HepG2 (cell line): Measurements from ENCODE around the gene CLIC1. TPM values are rescaled to one million over a fixed set of nuclear protein-coding genes. Genes with fewer than 3 reads are reported as not detected.
A peak's percentile ranks its signal among the peaks of the same experiment; 100 is the strongest.

ENCODE experiments used
- CHD4 ChIP-seq: fragments of 200-600 bp; sonication (generic); IDR thresholded peaks from 2 replicates; pipeline ENCODE4 v1.7.0; 2017; ENCODE audit warnings: mild to moderate bottlenecking, low read length, borderline replicate concordance
- ELF4 ChIP-seq: sonication (generic); formaldehyde crosslinking; IDR thresholded peaks from 2 replicates; pipeline ENCODE4 v1.5.0; 2020; ENCODE audit warnings: missing genetic modification reagents, mild to moderate bottlenecking, moderate library complexity, borderline replicate concordance
- GFI1 ChIP-seq: sonication (generic); formaldehyde crosslinking; IDR thresholded peaks from 2 replicates; pipeline ENCODE4 v1.5.0; 2020; ENCODE audit warnings: missing genetic modification reagents, mild to moderate bottlenecking, borderline replicate concordance
- HBP1 ChIP-seq: IDR thresholded peaks from 2 replicates; pipeline ENCODE4 v1.6.1; 2016; ENCODE audit warnings: low read depth, control low read depth
- HOXD1 ChIP-seq: sonication (generic); formaldehyde crosslinking; IDR thresholded peaks from 2 replicates; pipeline ENCODE4 v1.5.0; 2020; ENCODE audit warnings: missing genetic modification reagents
- MEF2D ChIP-seq: sonication (generic); formaldehyde crosslinking; IDR thresholded peaks from 2 replicates; pipeline ENCODE4 v1.5.1; 2020; ENCODE audit warnings: mild to moderate bottlenecking, missing genetic modification reagents
- RBM39 ChIP-seq: fragments of 200-400 bp; formaldehyde crosslinking; IDR thresholded peaks from one replicate; pipeline ENCODE4 v1.6.1; 2018; ENCODE audit warnings: antibody characterized with exemption, mild to moderate bottlenecking, low read depth, low read length; ENCODE audit not compliant: poor library complexity, severe bottlenecking
- REPIN1 ChIP-seq: sonication (generic); formaldehyde crosslinking; IDR thresholded peaks from 2 replicates; pipeline ENCODE4 v1.8.0; 2022; ENCODE audit warnings: missing genetic modification reagents, low read depth, mild to moderate bottlenecking, borderline replicate concordance
- SIN3B ChIP-seq: fragments of 150-350 bp; IDR thresholded peaks from 2 replicates; pipeline ENCODE4 v1.6.1; 2014; ENCODE audit warnings: low read length
- SKIL ChIP-seq: sonication (generic); formaldehyde crosslinking; IDR thresholded peaks from 2 replicates; pipeline ENCODE4 v1.8.0; 2022; ENCODE audit warnings: missing genetic modification reagents, mild to moderate bottlenecking, moderate library complexity, borderline replicate concordance
- TRAFD1 ChIP-seq: sonication (generic); formaldehyde crosslinking; IDR thresholded peaks from 2 replicates; pipeline ENCODE4 v1.5.1; 2020; ENCODE audit warnings: missing genetic modification reagents, mild to moderate bottlenecking, borderline replicate concordance
- ZNF136 ChIP-seq: sonication (generic); formaldehyde crosslinking; IDR thresholded peaks from 2 replicates; pipeline ENCODE4 v1.8.1; 2022; ENCODE audit warnings: low read depth, mild to moderate bottlenecking, moderate library complexity, missing genetic modification reagents
- ZNF503 ChIP-seq: sonication (generic); formaldehyde crosslinking; IDR thresholded peaks from 2 replicates; pipeline ENCODE4 v1.4.0; 2020; ENCODE audit warnings: missing genetic modification reagents
- ZNF552 ChIP-seq: sonication (generic); formaldehyde crosslinking; IDR thresholded peaks from 2 replicates; pipeline ENCODE4 v1.9.0; 2022; ENCODE audit warnings: missing genetic modification reagents, mild to moderate bottlenecking, borderline replicate concordance
- ZNF616 ChIP-seq: sonication (generic); formaldehyde crosslinking; IDR thresholded peaks from 2 replicates; pipeline ENCODE4 v1.5.0; 2020; ENCODE audit warnings: low read depth, mild to moderate bottlenecking, missing genetic modification reagents
- ZNF83 ChIP-seq: sonication (generic); formaldehyde crosslinking; IDR thresholded peaks from 2 replicates; pipeline ENCODE4 v1.4.0; 2020; ENCODE audit warnings: missing genetic modification reagents, mild to moderate bottlenecking, borderline replicate concordance
- ZSCAN31 ChIP-seq: sonication (generic); formaldehyde crosslinking; IDR thresholded peaks from 2 replicates; pipeline ENCODE4 v1.5.0; 2020; ENCODE audit warnings: low read depth, mild to moderate bottlenecking, missing genetic modification reagents
- polyA plus RNA-seq, 8 experiments: library from polyadenylated mRNA; depleted of rRNA in 3 of 8; stranded (reverse) in 7 of 8; unstranded in 1 of 8; fragments of >200 nt; fragmentation: Illumina TruSeq in 4 of 8; extraction: Trizol in 4 of 8; gene quantifications; 2 replicates each; pipeline versions ENCODE4 v1.2.1 to v1.2.3, GENCODE V29; 2011 to 2016; ENCODE audit warnings: low read depth in 4 of 8, missing spikeins in 1 of 8, mixed read lengths in 1 of 8; ENCODE audit not compliant: insufficient read depth in 1 of 8
- total RNA-seq, 5 experiments: library from RNA; depleted of rRNA; stranded (reverse); fragments of >200 nt; fragmentation: Illumina TruSeq; extraction: Trizol; gene quantifications; 2 replicates each; pipeline ENCODE4 v1.2.3, GENCODE V29; 2016; ENCODE audit warnings: low read depth in 1 of 5
- TF ChIP-seq, protein P1 (sequence below): sonication (generic); formaldehyde crosslinking; IDR thresholded peaks from 2 replicates; pipeline ENCODE4 v1.8.0; 2022; ENCODE audit warnings: missing genetic modification reagents, mild to moderate bottlenecking, borderline replicate concordance
- TF ChIP-seq, protein P2 (sequence below): sonication (generic); formaldehyde crosslinking; IDR thresholded peaks from 2 replicates; pipeline ENCODE4 v1.5.0; 2020; ENCODE audit warnings: missing genetic modification reagents

Gene CLIC1
- total and polyA plus RNA-seq, 2 of the 13 experiments (the other 11 are each of a cell fraction or from before 2014, with no cell fraction given): 602 to 891 TPM

DNA sequence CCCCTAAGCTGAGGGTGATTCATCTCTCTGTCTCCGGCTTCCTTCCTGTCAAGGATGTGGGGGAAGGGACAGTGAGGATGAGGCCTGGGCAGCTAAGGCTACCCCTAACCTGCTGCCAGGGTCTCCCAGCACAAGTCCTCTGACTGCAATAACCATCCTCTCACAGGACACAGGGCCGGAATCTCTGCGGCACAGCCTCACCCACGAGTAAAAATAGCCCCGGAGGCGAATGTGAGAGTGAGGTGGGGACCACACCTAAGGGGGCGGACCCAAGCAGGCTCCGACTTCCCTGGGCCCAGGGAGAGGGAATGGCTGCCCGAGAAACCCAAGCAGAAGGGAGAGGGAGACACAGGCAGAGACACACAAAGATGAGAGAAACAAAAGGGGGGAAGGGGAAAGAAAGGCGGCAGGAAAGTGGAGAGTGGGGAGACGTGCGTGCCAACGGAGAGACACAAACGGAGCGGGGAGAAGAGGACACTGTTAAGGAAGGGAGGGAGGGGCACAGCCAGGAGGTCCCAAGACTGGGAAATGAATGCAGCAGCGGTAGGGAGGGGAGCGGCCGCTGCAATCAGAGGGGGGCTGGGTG is 1.4 kb downstream of the CLIC1 start (continued):
- no peak for TF ChIP-seq ZNF83 (CRISPR knock-in tag)
- TF ChIP-seq REPIN1 (CRISPR knock-in tag): no peak
- TF ChIP-seq MEF2D (CRISPR knock-in tag): peak; percentile 34; the same call in 1 of the 2 replicates
- TF ChIP-seq ZNF136: no peak
- no peak for TF ChIP-seq ZNF552 (CRISPR knock-in tag)
- TF ChIP-seq, protein P1, sequence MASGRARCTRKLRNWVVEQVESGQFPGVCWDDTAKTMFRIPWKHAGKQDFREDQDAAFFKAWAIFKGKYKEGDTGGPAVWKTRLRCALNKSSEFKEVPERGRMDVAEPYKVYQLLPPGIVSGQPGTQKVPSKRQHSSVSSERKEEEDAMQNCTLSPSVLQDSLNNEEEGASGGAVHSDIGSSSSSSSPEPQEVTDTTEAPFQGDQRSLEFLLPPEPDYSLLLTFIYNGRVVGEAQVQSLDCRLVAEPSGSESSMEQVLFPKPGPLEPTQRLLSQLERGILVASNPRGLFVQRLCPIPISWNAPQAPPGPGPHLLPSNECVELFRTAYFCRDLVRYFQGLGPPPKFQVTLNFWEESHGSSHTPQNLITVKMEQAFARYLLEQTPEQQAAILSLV (CRISPR knock-in tag): peak; percentile 35; the same call in 1 of the 2 replicates
- TF ChIP-seq, protein P2, sequence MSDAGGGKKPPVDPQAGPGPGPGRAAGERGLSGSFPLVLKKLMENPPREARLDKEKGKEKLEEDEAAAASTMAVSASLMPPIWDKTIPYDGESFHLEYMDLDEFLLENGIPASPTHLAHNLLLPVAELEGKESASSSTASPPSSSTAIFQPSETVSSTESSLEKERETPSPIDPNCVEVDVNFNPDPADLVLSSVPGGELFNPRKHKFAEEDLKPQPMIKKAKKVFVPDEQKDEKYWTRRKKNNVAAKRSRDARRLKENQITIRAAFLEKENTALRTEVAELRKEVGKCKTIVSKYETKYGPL (CRISPR knock-in tag): 0 out of 2 replicates have a peak, but pooled peaks have one; percentile 21
- 0 out of 2 replicates have a peak, but pooled peaks have one; percentile 32 for TF ChIP-seq GFI1 (CRISPR knock-in tag)
- no peak for TF ChIP-seq SKIL (CRISPR knock-in tag)
- TF ChIP-seq ZNF616 (CRISPR knock-in tag): 0 out of 2 replicates have a peak, but pooled peaks have one; percentile 6
- no peak for TF ChIP-seq SIN3B
- TF ChIP-seq HBP1 (CRISPR knock-in tag): no peak
- TF ChIP-seq ZNF503 (CRISPR knock-in tag): no peak
- no peak for TF ChIP-seq TRAFD1
- 0 out of 2 replicates have a peak, but pooled peaks have one; percentile 12 for TF ChIP-seq ZSCAN31
- no peak for TF ChIP-seq CHD4
- TF ChIP-seq RBM39: peak; percentile 76
- TF ChIP-seq HOXD1 (CRISPR knock-in tag): no peak
- TF ChIP-seq ELF4: no peak
